ENCODE measurements around the gene VPS45. TPM values are rescaled to one million over a fixed set of nuclear protein-coding genes. Genes with fewer than 3 reads are reported as not detected.
"Not testable (repeated sequence)": the region's sequence is repeated elsewhere in the genome, so short reads cannot be mapped to it uniquely, and the experiment has no call there.

Gene VPS45, protein sequence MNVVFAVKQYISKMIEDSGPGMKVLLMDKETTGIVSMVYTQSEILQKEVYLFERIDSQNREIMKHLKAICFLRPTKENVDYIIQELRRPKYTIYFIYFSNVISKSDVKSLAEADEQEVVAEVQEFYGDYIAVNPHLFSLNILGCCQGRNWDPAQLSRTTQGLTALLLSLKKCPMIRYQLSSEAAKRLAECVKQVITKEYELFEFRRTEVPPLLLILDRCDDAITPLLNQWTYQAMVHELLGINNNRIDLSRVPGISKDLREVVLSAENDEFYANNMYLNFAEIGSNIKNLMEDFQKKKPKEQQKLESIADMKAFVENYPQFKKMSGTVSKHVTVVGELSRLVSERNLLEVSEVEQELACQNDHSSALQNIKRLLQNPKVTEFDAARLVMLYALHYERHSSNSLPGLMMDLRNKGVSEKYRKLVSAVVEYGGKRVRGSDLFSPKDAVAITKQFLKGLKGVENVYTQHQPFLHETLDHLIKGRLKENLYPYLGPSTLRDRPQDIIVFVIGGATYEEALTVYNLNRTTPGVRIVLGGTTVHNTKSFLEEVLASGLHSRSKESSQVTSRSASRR
- 31.7 TPM for polyA plus RNA-seq (2013, experiment 1 of 2; ENCODE audit: insufficient read length)
- polyA plus RNA-seq (2013, experiment 2 of 2; ENCODE audit: insufficient read length), result 33.8 TPM

DNA sequence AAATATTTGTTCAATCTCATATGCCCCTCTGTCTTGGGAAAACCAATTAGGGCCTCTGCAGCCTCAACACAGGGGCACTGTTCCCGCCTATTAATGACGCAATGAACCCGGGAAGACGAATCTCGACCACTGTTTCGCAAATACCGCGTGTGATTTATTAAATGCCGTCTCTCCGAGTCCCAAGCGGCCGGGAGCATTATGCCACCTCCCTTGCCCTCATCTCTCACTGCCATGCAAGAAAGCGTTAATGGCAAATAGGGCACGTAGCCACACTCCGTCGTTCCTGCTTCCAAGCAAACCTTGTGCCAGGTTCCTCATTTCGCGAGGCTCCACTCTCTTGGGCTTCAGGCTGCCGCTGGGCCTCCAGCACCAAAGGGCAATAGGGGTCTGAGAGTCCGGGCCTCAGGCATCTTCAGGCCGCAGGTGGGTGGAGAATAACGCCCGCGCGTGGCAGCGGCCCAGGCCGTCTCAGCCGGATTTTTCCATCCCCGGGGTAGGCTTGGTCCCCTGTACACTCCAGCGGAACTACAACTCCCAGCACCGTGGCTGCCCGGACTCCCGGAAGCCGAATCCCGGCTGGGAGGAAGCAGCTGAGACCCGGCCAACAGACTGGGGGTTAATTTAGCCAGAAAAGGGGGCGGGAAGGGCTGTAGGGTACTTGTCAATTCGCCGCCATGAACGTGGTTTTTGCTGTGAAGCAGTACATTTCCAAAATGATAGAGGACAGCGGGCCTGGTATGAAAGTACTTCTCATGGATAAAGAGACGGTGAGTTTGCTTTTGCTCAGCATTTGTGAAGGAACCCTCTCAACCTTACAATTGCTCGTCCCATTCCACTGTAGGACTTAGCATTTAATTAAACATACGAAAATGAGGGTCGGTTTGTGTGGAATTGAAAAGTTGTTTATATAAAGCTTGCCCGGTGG, at the start of gene VPS45:
Gene VPS45, plus strand, starts transcription at position 593 of the 925 bp plus-strand sequence. Its CDS starts 82 bp downstream, at position 675.
- peak; percentile 93 for DNase-seq

DNA sequence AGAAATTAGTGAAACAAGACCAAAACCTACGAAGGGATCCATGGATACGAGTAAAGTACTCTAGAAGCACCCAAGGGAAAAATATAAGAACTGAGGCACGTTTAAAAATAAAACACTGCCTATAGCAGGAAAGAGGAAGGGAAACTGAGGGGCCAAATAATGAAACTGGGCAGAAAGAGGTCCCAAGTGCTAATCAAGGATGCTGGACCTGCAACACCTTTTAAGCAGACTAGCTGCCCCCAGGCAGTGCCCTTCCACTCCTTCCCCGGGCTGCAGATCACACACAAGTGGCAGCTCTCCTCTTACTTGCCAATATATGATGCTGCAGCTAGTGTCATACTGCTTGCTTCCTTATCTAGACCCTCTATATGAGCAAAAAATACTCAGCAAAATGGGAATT, 49.4 kb upstream of the VPS45 start:
- DNase-seq, result no peak

DNA sequence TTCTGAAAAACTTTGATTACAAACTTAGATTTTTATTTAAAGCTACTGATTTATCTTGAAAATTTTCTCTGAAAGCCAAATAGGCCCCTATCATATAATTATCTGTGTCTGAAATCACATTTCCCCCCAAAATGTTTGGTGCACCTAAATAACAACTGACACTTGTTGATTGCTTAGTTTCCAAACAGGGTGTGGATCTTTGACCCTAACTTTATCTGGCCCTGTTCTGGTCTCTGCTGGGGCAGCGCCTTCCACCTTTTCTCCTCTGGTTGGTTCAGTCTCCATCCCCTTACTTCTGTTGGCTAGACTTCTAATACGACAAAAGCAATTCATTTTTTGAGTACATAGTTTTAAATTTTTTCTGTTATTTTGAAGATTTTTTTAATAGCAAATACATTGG, 46.9 kb upstream of the VPS45 start:
- no peak for DNase-seq

DNA sequence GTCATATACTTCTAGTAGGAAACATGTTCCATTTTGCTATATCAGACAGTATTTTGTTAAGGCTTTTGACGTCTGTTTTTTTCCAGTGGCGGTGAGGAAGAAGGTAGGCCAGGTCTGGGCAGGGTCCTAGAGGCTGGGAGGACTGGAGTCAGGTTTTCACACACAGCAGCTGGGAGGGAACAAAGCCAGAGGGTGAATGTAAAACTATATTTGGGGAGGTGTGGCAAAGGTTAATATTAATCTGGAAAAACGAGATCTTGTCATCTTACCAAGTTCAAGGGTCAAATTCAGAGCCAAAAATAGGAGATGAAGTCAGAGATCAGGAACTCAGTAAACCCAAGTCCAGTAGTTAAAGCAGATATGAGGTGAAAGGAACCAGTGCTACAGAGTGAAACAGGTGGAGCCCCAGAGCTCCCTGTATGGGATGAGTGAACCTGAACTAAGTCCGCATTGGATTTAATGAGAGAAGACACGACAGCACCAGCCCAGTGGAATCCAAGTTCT, 46.3 kb upstream of the VPS45 start:
- no peak for DNase-seq

DNA sequence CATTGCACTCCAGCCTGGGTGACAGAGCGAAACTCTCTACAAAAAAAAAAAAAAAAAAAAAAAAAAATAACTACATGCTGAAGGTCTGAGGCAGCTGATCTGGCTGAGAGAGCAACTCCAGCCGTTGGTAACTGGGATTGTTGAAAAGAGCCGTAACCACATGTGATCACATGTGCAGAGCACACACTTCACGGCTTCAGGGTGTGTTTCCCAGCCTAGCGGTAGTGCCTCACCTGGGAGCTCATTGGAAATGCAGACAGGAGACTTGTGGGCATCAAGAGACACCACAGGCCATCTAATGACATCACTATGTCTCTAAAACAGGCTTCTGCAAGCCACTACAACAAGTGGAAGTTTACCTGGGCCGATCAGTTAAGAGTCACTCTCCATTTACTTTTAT, 45.2 kb upstream of the VPS45 start:
- DNase-seq, result no peak

DNA sequence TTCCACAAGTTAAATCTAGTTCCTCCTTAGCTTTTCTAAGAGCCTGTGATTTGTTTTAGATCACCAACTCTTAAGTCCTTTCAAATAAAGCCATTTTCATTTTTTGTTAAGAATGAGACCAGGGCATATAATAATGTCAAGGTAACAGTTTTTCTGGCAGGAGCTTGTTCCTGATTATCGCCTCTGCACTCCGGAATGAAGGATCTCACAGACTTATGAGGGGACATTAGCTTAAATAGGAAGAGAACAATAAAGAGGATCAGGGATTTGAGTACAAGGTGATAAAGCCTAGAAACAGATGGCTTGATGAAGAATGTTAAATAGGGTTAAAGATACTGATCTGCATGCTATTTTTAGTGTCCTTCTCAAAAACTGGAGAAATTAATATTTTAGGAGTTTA, 43.4 kb upstream of the VPS45 start:
- no peak for DNase-seq

DNA sequence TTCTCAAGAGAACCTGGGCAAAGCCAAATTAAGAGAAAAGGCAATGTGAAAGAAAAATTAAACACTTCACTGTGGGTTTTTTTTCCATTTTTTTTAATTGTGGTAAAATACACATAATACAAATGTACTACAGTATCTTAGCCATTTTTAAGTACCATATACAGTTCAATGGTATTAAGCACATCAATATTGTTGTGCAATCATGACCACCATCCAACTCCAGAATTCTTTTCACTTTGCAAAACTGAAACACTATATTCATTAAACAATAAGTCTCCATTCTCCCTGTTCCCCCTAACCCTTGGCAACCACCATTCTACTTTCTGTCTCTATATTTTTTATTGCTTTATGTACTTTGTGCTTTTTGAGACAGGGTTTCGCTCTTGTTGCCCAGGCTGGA, 39.3 kb upstream of the VPS45 start:
- no peak for DNase-seq

DNA sequence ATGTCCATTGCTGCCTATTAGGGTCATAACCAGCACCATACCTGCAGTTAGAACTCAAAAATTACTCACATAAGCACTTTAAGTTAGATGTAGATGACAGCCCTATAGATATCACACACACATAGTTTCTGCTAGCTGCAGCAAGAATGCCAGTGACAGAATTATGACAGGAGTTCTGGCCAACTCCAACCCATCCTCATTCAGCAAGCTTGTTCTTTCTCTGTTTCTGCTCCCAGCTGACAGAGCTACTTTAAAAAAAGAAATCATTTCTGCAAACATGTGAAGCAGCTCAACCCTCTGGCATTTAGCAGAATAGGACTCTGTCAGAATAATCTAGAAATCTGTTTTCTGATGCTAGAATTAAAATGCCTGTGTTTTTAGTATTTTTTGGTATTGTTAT, 33.2 kb upstream of the VPS45 start:
- no peak for DNase-seq

DNA sequence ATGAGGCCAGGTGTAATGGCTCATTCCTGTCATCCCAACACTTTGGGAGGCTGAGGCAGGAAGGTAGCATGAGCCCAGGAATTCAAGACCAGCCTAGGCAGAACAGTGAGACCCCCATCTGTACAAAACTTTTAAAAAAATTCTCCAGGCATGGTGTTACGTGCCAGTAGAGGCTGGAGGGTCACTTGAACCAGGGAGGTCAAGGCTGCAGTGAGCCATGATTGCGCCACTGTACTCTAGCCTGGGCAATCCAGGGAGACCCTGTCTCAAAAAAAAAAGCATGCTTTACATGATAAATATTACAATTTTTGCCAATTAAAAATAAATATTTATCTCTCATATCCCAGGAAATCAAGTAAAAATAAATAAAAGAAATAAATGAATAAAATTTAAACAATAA, 17.6 kb upstream of the VPS45 start:
- DNase-seq, result no peak

DNA sequence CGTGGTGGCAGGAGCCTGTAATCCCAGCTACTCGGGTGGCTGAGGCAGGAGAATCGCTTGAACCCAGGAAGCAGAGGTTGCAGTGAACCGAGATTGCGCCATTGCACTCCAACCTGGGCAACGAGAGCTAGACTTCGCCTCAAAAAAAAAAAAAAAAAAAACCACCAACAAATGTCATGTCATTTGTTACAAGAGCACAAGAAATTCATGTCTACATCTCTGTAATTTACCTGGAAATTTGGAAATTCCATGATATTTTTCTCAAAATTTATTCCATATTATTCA, 16.5 kb upstream of the VPS45 start:
- no peak for DNase-seq

DNA sequence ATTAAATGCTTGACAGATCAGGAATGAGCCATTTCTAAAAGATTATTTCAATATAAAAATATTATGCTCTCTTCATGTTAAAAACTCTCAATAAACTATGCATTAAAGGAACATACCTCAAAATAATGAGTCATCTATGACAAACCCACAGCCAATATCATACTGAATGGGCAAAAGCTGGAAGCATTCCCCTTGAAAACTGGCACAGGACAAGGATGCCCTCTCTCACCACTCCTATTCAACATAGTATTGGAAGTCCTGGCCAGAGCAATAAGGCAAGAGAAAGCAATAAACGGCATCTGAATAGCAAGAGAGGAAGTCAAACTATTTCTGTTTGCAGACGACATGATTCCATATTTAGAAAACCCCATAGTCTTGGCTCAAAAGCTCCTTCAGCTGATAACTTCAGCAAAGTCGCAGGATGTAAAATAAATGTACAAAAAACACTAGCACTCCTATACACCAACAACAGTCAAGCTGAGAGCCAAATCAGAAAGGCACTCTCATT, 15.6 kb upstream of the VPS45 start:
- DNase-seq, result not testable (repeated sequence)

DNA sequence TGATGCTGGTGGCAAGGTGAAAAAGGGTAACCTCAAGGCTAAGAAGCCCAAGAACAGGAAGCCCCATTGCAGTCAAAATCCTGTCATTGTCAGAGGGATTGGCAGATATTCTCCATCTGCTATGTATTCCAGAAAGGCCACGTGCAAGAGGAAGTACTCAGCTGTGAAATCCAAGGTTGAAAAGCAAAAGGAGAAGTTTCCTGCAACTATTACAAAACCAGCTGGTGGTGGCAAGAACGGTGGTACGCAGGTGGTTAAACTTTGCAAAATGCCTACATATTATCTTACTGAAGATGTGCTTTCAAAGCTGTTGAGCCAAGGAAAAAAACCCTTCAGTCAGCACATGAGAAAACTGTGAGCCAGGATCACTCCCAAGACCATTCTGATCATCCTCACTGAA, 13.7 kb upstream of the VPS45 start:
- DNase-seq, result no peak

DNA sequence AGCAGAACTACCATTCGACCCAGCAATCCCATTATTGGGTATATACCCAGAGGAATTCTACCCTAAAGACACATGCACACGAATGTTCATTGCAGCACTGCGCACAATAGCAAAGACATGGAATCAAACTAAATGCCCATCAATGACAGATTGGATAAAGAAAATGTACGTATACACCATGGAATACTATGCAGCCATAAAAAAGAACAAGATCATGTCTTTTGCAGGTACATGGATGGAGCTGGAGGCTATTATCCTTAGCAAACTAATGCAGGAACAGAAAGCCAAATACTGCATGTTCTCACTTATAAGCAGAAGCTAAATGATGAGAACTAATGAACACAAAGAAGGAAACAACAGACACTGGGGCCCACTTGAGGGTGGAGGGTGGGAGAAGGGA, 12.1 kb upstream of the VPS45 start:
- DNase-seq, result not testable (repeated sequence)

DNA sequence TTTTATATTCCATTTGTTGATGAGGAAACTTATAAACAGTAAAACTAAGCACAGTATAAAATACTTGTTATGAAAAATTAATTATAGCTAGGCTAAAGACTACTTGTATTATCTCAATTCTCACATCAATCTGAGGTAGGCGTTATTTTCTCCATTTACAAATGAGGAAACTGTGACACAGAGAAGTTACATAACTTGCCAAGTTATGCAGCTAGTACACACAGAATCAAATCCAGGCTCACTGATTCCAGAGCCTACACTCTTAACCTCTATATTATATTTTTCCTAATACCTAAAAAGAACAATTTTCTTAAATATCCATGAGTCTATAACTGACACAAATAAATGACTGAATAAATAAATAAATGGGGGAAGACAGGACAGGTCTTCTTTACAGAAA, 11.2 kb upstream of the VPS45 start:
- no peak for DNase-seq

DNA sequence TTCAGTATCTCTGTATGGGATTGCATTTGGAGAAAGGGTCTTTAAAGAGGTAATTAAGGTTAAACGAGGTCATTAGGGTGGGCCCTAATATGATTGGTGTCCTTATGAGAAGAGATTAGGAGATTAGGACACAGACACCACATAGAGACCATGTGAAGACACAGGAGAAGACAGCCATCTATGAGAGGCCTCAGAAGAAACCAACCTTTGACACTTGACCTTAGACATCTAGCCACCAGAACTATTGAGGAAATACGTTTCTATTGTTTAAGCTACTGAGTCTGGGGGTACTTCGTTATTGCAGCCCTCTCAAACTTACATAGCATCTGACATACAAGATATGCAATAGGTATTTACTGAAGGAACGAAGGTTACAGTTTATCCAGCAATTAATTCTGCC, 7.3 kb upstream of the VPS45 start:
- DNase-seq, result no peak

DNA sequence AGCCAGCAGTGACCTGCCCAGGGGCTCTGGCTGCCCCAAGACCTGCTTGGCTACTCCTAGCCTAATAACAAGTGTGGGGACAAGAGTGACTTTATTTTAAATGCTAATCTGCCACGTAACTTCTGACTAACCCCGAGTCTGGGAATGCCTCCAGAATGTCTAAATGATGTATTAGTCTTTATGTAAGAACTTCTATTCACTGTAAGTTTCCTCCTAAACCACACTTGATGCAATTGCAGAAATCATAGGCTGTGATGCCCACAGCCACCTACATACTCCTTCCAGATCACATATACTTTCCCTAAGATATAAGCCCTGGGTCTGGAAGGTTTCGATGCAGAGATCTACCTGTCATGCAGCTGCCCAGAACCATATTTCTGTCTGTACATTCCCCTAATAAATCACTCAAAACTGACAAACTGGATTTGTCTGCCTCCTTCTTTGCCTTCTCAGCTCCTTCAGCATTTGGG, 5.9 kb upstream of the VPS45 start:
- peak; percentile 86 for DNase-seq

DNA sequence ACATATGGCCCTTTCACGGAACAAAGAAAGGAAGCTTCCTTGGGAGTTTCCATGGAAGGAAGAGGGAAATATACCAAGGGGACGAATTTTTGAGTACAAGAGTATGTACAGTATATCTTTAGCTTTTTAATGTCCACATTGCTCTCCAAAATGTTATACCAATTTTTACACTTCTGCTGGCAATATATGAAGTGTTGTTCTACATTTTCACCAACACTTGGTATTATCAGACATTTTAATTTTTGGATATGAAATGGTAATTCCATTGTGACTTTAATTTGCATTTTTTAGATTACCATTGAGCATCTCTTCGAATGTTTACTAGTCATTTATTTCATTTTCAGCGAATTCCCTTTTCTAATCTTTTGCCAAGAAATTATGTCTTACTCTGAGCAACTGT, 5.5 kb upstream of the VPS45 start:
- DNase-seq, result no peak

DNA sequence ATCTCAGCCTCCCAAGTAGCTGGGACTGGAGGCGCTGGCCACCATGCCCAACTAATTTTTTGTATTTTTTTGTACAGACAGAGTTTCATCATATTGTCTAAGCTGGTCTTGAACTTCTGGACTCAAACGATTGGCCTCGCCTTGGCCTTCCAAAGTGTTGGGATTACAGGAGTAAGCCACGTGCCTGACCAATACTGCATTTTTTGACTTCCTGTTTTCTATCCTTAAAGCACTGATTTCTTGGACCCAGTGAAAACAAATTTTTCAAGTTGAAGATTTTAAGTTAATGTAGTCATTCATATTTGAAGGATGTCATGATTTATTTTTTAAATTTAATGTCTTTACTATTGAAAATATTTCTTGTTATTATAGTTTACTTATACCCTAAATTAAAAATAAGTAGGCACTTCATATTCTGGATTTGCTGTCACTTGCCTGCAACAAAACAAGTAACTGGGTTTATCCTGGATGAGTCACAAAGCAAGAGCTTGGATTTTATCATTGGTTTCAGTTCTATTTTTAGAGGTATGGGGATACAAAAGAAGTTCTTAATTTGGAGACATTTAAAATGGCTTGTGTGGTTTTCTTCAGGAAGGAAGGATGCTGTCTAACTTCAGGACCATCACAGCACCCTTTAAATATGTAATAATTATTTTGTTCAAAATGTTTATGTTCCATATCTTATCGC, 2.2 kb upstream of the VPS45 start:
- DNase-seq, result peak; percentile 60

DNA sequence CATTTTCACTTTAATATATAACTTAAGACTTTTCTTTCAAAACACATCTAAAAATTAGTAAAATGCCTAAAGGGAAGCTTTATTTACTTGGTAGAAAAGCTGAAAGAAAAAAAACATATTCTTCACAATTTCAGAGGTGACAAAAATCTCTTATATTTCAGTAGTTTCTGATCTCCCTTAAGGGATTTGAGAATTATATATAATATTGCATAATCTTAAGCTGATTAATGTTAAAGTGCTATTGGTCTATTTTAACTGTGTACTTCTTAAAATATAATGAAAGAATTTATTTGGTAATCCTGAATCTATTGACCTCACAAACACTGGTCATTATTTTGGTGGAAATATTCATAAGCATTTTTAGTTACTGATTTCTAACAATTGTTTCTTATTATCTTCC, 1.2 kb upstream of the VPS45 start:
- DNase-seq, result no peak

DNA sequence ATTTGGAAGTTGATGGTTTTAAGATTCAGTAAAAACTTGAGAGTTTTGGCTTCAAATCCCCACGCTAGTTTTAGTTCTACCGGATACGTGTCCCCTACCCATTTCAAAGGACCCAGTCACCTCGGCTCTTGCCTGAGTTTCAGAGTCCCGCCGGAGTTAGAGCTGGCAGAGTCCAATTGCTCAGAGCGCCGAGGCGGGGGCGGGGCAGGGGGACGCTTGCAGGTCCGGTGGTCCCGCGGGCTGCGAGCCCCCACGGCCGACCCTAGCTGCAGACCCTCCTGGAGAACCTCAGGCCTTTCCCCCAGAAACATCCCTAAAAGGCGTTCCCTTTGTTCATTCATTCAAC, 765 bp upstream of the VPS45 start:
- DNase-seq, result no peak

DNA sequence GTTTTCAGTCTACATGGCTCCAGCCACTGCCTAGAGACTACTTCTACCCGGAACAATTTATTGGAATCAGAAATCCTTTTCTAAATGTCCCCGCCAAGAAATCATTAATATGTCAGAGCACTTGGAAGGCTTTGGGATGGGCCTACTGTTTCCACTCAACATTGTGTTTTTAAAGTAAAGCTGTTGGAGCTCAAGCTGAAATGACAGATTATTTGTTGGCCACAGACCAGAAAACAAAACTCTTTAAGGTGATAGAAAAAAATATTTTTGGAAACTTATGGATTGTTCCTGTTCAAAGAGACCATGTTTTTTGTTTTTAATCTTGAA, 496 bp downstream of the VPS45 start:
- no peak for DNase-seq

DNA sequence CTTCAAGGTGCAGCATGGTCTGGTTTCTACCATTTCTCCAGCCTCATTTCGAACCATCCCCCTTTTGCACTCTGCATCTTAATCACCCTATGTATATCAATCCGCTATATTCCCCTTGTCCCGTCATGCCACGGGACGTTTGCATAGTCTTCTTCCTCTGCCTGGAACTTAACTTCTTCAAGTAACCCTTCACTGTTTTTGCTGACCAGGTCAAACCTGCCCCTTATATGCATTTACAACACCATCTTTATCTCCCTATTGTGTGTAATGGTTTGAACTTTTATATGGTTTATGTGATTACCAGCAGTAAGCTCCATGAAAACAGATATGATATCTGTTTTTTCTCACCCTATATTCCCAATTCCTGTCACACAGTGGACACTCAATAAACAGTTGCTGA, 2.3 kb downstream of the VPS45 start:
- DNase-seq, result no peak

DNA sequence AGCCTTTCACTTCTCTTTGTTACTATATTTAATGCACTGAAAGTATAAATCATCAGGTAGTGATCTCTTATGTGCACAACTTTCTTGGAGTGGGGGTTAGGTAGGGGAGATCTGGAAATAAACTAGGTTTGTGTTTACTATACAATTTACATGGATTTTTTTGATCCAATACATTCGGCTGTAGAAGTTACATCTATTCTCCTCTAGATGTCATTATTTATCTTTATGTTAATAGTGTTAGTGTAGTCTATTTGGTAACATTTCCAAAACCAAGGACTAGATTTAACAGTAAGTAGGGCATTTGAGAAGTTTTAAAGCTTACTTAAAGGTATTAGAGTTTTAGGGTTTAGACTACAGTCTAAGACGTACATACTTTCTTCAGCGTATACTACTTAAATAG, 5.4 kb downstream of the VPS45 start:
- peak; percentile 23 for DNase-seq
